Gastroesophageal sphincter (tissue), 3 donors: Measurements from ENCODE around the gene ATAD3B.

Experiments used
- POLR2A ChIP-seq, 2 donors: fragments of 450-650 bp; IDR thresholded peaks; one replicate each; pipeline ENCODE4 v1.6.1; 2017; ENCODE audit warnings: antibody characterized with exemption in 2 of 2, mild to moderate bottlenecking in 2 of 2, moderate library complexity in 1 of 2
- POLR2AphosphoS5 ChIP-seq: sonication (generic); formaldehyde crosslinking; IDR thresholded peaks from one replicate; pipeline ENCODE4 v1.6.1; 2017; ENCODE audit warnings: antibody characterized with exemption
- TF ChIP-seq, protein P1 (sequence below), 4 experiments: fragments of 200-600 bp in 2 of 4; fragments of 450-650 bp in 2 of 4; sonication (generic) in 1 of 4; IDR thresholded peaks; one replicate each; pipeline ENCODE4 v1.5.1; 2017 to 2019; ENCODE audit warnings: antibody characterized with exemption in 4 of 4, mild to moderate bottlenecking in 2 of 4, moderate library complexity in 2 of 4

DNA sequence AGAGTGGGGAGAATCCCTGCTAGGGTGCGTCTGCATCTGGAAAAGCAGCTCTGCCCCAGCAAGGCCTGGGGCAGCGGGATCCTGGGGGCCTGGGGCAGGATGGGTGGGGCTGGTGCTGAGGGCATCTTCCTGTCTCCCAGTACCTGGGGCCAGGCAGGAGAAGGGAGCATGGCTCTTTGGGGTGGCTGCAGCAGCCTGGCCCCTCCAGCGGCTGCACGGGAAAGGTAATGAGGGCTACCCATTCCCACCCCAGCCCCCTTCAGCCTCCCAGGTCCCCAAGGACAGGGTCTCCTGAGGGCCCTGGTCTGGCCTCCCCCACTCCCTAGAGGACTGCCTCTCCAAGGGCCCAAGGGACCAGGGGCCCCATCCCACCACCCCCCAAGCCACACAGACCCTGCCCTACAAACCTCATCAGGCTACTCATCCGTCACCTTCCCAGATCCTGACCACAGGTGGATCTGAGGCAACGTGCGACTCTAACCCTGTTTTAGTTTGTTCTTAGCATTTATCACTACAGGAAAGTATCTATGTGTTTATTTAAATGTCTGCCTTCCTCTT lies 49.6 kb upstream of the ATAD3B start:
- TF ChIP-seq, protein P1, sequence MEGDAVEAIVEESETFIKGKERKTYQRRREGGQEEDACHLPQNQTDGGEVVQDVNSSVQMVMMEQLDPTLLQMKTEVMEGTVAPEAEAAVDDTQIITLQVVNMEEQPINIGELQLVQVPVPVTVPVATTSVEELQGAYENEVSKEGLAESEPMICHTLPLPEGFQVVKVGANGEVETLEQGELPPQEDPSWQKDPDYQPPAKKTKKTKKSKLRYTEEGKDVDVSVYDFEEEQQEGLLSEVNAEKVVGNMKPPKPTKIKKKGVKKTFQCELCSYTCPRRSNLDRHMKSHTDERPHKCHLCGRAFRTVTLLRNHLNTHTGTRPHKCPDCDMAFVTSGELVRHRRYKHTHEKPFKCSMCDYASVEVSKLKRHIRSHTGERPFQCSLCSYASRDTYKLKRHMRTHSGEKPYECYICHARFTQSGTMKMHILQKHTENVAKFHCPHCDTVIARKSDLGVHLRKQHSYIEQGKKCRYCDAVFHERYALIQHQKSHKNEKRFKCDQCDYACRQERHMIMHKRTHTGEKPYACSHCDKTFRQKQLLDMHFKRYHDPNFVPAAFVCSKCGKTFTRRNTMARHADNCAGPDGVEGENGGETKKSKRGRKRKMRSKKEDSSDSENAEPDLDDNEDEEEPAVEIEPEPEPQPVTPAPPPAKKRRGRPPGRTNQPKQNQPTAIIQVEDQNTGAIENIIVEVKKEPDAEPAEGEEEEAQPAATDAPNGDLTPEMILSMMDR (IDR thresholded peaks at IDR 0.05) = no peak
- no peak for TF ChIP-seq POLR2A (IDR thresholded peaks at IDR 0.05)
- TF ChIP-seq POLR2AphosphoS5 = no peak
